ENCODE results near the gene ADGRG6. TPM values are rescaled to one million over a fixed set of nuclear protein-coding genes. Genes with fewer than 3 reads are reported as not detected.

ADGRG6 gene
- total and polyA plus RNA-seq, 2 of the 8 experiments (the other 6 are each of a cell fraction or from before 2014, with no cell fraction given), result 1.1 to 6.2 TPM

DNA sequence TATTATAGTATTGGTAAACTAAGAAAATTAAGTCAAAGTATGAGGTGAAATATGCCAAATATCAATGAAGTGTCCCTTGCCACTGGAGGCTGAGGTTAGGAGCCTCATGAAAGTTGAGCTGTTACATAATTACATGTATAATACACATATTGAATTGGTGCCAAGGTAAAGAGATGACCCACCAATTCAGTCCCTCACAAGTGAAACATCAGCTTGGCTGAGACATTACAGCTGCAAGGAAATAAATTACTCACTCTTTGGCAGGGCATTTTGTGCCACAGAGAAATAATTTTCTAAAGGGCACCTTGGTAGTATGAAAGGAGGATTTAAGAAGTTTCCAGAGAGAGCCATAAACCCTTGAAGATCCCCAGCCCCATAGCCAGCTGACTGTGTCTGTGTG lies 127.4 kb downstream of the ADGRG6 start (continued):
- TF ChIP-seq, protein P1, sequence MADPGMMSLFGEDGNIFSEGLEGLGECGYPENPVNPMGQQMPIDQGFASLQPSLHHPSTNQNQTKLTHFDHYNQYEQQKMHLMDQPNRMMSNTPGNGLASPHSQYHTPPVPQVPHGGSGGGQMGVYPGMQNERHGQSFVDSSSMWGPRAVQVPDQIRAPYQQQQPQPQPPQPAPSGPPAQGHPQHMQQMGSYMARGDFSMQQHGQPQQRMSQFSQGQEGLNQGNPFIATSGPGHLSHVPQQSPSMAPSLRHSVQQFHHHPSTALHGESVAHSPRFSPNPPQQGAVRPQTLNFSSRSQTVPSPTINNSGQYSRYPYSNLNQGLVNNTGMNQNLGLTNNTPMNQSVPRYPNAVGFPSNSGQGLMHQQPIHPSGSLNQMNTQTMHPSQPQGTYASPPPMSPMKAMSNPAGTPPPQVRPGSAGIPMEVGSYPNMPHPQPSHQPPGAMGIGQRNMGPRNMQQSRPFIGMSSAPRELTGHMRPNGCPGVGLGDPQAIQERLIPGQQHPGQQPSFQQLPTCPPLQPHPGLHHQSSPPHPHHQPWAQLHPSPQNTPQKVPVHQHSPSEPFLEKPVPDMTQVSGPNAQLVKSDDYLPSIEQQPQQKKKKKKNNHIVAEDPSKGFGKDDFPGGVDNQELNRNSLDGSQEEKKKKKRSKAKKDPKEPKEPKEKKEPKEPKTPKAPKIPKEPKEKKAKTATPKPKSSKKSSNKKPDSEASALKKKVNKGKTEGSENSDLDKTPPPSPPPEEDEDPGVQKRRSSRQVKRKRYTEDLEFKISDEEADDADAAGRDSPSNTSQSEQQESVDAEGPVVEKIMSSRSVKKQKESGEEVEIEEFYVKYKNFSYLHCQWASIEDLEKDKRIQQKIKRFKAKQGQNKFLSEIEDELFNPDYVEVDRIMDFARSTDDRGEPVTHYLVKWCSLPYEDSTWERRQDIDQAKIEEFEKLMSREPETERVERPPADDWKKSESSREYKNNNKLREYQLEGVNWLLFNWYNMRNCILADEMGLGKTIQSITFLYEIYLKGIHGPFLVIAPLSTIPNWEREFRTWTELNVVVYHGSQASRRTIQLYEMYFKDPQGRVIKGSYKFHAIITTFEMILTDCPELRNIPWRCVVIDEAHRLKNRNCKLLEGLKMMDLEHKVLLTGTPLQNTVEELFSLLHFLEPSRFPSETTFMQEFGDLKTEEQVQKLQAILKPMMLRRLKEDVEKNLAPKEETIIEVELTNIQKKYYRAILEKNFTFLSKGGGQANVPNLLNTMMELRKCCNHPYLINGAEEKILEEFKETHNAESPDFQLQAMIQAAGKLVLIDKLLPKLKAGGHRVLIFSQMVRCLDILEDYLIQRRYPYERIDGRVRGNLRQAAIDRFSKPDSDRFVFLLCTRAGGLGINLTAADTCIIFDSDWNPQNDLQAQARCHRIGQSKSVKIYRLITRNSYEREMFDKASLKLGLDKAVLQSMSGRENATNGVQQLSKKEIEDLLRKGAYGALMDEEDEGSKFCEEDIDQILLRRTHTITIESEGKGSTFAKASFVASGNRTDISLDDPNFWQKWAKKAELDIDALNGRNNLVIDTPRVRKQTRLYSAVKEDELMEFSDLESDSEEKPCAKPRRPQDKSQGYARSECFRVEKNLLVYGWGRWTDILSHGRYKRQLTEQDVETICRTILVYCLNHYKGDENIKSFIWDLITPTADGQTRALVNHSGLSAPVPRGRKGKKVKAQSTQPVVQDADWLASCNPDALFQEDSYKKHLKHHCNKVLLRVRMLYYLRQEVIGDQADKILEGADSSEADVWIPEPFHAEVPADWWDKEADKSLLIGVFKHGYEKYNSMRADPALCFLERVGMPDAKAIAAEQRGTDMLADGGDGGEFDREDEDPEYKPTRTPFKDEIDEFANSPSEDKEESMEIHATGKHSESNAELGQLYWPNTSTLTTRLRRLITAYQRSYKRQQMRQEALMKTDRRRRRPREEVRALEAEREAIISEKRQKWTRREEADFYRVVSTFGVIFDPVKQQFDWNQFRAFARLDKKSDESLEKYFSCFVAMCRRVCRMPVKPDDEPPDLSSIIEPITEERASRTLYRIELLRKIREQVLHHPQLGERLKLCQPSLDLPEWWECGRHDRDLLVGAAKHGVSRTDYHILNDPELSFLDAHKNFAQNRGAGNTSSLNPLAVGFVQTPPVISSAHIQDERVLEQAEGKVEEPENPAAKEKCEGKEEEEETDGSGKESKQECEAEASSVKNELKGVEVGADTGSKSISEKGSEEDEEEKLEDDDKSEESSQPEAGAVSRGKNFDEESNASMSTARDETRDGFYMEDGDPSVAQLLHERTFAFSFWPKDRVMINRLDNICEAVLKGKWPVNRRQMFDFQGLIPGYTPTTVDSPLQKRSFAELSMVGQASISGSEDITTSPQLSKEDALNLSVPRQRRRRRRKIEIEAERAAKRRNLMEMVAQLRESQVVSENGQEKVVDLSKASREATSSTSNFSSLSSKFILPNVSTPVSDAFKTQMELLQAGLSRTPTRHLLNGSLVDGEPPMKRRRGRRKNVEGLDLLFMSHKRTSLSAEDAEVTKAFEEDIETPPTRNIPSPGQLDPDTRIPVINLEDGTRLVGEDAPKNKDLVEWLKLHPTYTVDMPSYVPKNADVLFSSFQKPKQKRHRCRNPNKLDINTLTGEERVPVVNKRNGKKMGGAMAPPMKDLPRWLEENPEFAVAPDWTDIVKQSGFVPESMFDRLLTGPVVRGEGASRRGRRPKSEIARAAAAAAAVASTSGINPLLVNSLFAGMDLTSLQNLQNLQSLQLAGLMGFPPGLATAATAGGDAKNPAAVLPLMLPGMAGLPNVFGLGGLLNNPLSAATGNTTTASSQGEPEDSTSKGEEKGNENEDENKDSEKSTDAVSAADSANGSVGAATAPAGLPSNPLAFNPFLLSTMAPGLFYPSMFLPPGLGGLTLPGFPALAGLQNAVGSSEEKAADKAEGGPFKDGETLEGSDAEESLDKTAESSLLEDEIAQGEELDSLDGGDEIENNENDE (IDR thresholded peaks at IDR 0.05; ENCODE audit: insufficient replicate concordance, low read length), result no peak
- TF ChIP-seq TBP (IDR thresholded peaks at IDR 0.05; ENCODE audit: low read depth, low read length) (no peak), RXRA (IDR thresholded peaks at IDR 0.05; ENCODE audit: insufficient read depth, low read depth, low read length) (no peak), CTBP2 (IDR thresholded peaks at IDR 0.05; ENCODE audit: borderline replicate concordance, insufficient read depth, insufficient read length, low read length) (no peak), HDAC2 (IDR thresholded peaks at IDR 0.05; ENCODE audit: borderline replicate concordance in 1 of 2, low read depth in 2 of 2, low read length in 2 of 2) (no peak), TAF7 (optimal IDR thresholded peaks at IDR 0.05; ENCODE audit: borderline replicate concordance, low read depth, low read length) (no peak), CHD2 (IDR thresholded peaks at IDR 0.05; ENCODE audit: low read length) (no peak), POLR2A (IDR thresholded peaks at IDR 0.05; ENCODE audit: control extremely low read depth in 1 of 2, low read depth in 2 of 2, low read length in 2 of 2) (no peak), PHF8 (conservative IDR thresholded peaks at IDR 0.05; ENCODE audit: low read depth, low read length) (no peak), SIX5 (IDR thresholded peaks at IDR 0.05; ENCODE audit: low read depth, low read length) (no peak), ASH2L (IDR thresholded peaks at IDR 0.05; ENCODE audit: low read length) (no peak), KDM4A (IDR thresholded peaks at IDR 0.05; ENCODE audit: low read depth, low read length, severe bottlenecking) (no peak)

Data from H1 (cell line).